IMR-90 (cell line): Measurements from ENCODE around the gene NOBOX. TPM values are rescaled to one million over a fixed set of nuclear protein-coding genes. Genes with fewer than 3 reads are reported as not detected.

Experiments used
- ATAC-seq: fragments of 200-7000 bp; cut with Tn5 transposase; 2 replicates; pipeline ENCODE4 v1.9.1; 2020; ENCODE audit warnings: low read depth, mild to moderate bottlenecking, moderate library complexity
- BruUV-seq: library from RNA; stranded (reverse); fragments of 400-500 nt; replicated peaks from 2 replicates; lab custom pipeline; 2021; lab: Mats Ljungman, UMichigan
- CTCF ChIA-PET: fragments of 300-600 bp; formaldehyde crosslinking; extraction: SDS; loops from one replicate; lab custom pipeline; 2021; ENCODE audit warnings: antibody characterized with exemption; lab: Yijun Ruan, JAX
- POLR2A ChIA-PET: fragments of 300-600 bp; sonication (Branson Sonifier 250); formaldehyde crosslinking; loops from one replicate; lab custom pipeline; 2022; ENCODE audit warnings: antibody characterized with exemption; ENCODE audit not compliant: unreplicated experiment; lab: Charles Lee
- DNase-seq: peaks from one replicate; pipeline ENCODE4 v3.0.0; 2013
- H2AFZ ChIP-seq: replicated peaks from 2 replicates; pipeline ENCODE3; 2013; ENCODE audit warnings: low read length, mild to moderate bottlenecking; ENCODE audit not compliant: poor library complexity
- H2AK5ac ChIP-seq: 2 replicates; pipeline ENCODE4 v1.6.1; 2013; ENCODE audit warnings: low read depth, low read length, inconsistent platforms
- H2AK9ac ChIP-seq: replicated peaks from 2 replicates; pipeline ENCODE3; 2013; ENCODE audit warnings: mild to moderate bottlenecking, low read depth, low read length, moderate library complexity; ENCODE audit not compliant: poor library complexity
- H2BK120ac ChIP-seq: 2 replicates; pipeline ENCODE4 v1.6.1; 2013; ENCODE audit warnings: low read depth, low read length, inconsistent platforms
- H2BK15ac ChIP-seq: 3 replicates; pipeline ENCODE4 v1.6.1; 2013; ENCODE audit warnings: low read depth, low read length, inconsistent platforms
- H2BK20ac ChIP-seq: 2 replicates; pipeline ENCODE4 v1.6.1; 2013; ENCODE audit warnings: low read depth, mild to moderate bottlenecking, inconsistent platforms, low read length, moderate library complexity
- H2BK5ac ChIP-seq: 2 replicates; pipeline ENCODE4 v1.6.1; 2013; ENCODE audit warnings: mild to moderate bottlenecking, low read depth, low read length, inconsistent platforms; ENCODE audit not compliant: poor library complexity, severe bottlenecking
- H3K14ac ChIP-seq: replicated peaks from 2 replicates; pipeline ENCODE4 v1.6.1; 2013; ENCODE audit warnings: low read depth, low read length, inconsistent platforms
- H3K18ac ChIP-seq: 2 replicates; pipeline ENCODE4 v1.6.1; 2013; ENCODE audit warnings: low read depth, low read length, control low read depth
- H3K23ac ChIP-seq: 2 replicates; pipeline ENCODE4 v1.6.1; 2013; ENCODE audit warnings: low read depth, low read length, inconsistent platforms
- H3K27ac ChIP-seq: 2 replicates; pipeline ENCODE4 v1.5.1; 2013; ENCODE audit warnings: mild to moderate bottlenecking, control low read depth, low read length; ENCODE audit not compliant: insufficient read depth
- H3K27me3 ChIP-seq: 2 replicates; pipeline ENCODE4 v1.6.1; 2013; ENCODE audit warnings: low read length; ENCODE audit not compliant: control insufficient read depth, insufficient read depth
- H3K36me3 ChIP-seq: 2 replicates; pipeline ENCODE4 v1.6.1; 2013; ENCODE audit warnings: low read length, mixed read lengths; ENCODE audit not compliant: control insufficient read depth, insufficient read depth
- H3K4ac ChIP-seq: 2 replicates; pipeline ENCODE4 v1.6.1; 2013; ENCODE audit warnings: low read depth, low read length, inconsistent platforms
- H3K4me1 ChIP-seq: 2 replicates; pipeline ENCODE4 v1.6.1; 2013; ENCODE audit warnings: low read length, mixed read lengths; ENCODE audit not compliant: control insufficient read depth, insufficient read depth
- H3K4me2 ChIP-seq: 2 replicates; pipeline ENCODE4 v1.6.1; 2013; ENCODE audit warnings: low read depth, mild to moderate bottlenecking, control low read depth, low read length, moderate library complexity
- H3K4me3 ChIP-seq: 2 replicates; pipeline ENCODE4 v1.5.1; 2013; ENCODE audit warnings: low read depth, mild to moderate bottlenecking, control low read depth, low read length, moderate library complexity; ENCODE audit not compliant: insufficient read depth
- H3K56ac ChIP-seq: 2 replicates; pipeline ENCODE4 v1.6.1; 2013; ENCODE audit warnings: low read length, inconsistent platforms; ENCODE audit not compliant: insufficient read depth; ENCODE audit errors: extremely low read depth
- H3K79me1 ChIP-seq, 2 experiments: 2 replicates each; pipeline ENCODE4 v1.6.1; 2013; ENCODE audit warnings: low read length in 2 of 2, inconsistent platforms in 1 of 2, low read depth in 1 of 2
- H3K9ac ChIP-seq: 2 replicates; pipeline ENCODE4 v1.6.1; 2013; ENCODE audit warnings: low read depth, low read length, control low read depth
- H3K9me1 ChIP-seq: 2 replicates; pipeline ENCODE4 v1.6.1; 2013; ENCODE audit warnings: low read length, inconsistent platforms; ENCODE audit not compliant: insufficient read depth
- H3K9me3 ChIP-seq: 2 replicates; pipeline ENCODE4 v1.6.1; 2013; ENCODE audit warnings: low read length; ENCODE audit not compliant: control insufficient read depth, insufficient read depth
- H4K20me1 ChIP-seq: 2 replicates; pipeline ENCODE4 v1.6.1; 2013; ENCODE audit warnings: low read length, inconsistent platforms; ENCODE audit not compliant: insufficient read depth
- H4K5ac ChIP-seq: 2 replicates; pipeline ENCODE4 v1.6.1; 2013; ENCODE audit warnings: mild to moderate bottlenecking, low read depth, low read length, control low read depth
- H4K8ac ChIP-seq, 2 experiments: 2 replicates each; pipeline ENCODE4 v1.6.1; 2013; ENCODE audit warnings: low read depth in 2 of 2, low read length in 2 of 2, control low read depth in 1 of 2, inconsistent platforms in 1 of 2
- H4K91ac ChIP-seq: 2 replicates; pipeline ENCODE4 v1.6.1; 2013; ENCODE audit warnings: low read depth, low read length, inconsistent platforms; ENCODE audit not compliant: insufficient read depth
- CEBPB ChIP-seq: IDR thresholded peaks from 2 replicates; pipeline ENCODE4 v1.6.1; 2012; ENCODE audit warnings: low read depth, low read length, improper control_type of control experiment
- CHD1 ChIP-seq: IDR thresholded peaks from 2 replicates; pipeline ENCODE4 v1.6.1; 2012; ENCODE audit warnings: low read depth, low read length, improper control_type of control experiment
- CTCF ChIP-seq: conservative IDR thresholded peaks from 2 replicates; pipeline ENCODE4 v1.5.1; 2012; ENCODE audit warnings: mild to moderate bottlenecking, low read depth, low read length, improper control_type of control experiment
- MXI1 ChIP-seq: IDR thresholded peaks from 2 replicates; pipeline ENCODE4 v1.6.1; 2012; ENCODE audit warnings: low read depth, mild to moderate bottlenecking, low read length, moderate library complexity, borderline replicate concordance
- RAD21 ChIP-seq: IDR thresholded peaks from 2 replicates; pipeline ENCODE4 v1.6.1; 2012; ENCODE audit warnings: low read length, improper control_type of control experiment
- WGBS, 2 experiments: methylation state at CpG; one replicate each; pipeline versions ENCODE4 v1.1.5 to v1.1.7; 2013; ENCODE audit warnings: missing lambda C conversion rate in 2 of 2; ENCODE audit not compliant: insufficient read length in 1 of 2; ENCODE audit errors: extremely low coverage in 2 of 2; 5-methylcytosine and 5-hydroxymethylcytosine counted together
- dilution Hi-C: fragments of 300-500 bp; cut with HindIII; formaldehyde crosslinking; loops from one replicate; pipeline ENCODE4 v1.14.3; 2018; ENCODE audit warnings: low sequenced_read_pairs; ENCODE audit not compliant: unreplicated experiment
- in situ Hi-C: fragments of 300-500 bp; cut with MboI; formaldehyde crosslinking; loops from 3 replicates; pipeline ENCODE4 v1.14.3; 2019; ENCODE audit warnings: low sequenced_read_pairs, inconsistent platforms, mixed read lengths
- intact Hi-C: fragments of 100-400 bp; cut with micrococcal nuclease; formaldehyde crosslinking; loops from 2 replicates; pipeline ENCODE4 v1.10.0; 2022
- polyA plus RNA-seq, 3 experiments: library from polyadenylated mRNA; depleted of rRNA; stranded (reverse); fragments of >200 nt; gene quantifications; 2 replicates each; pipeline ENCODE4 v1.2.3, GENCODE V29; 2012; ENCODE audit warnings: low replicate concordance in 1 of 3
- total RNA-seq: library from RNA; depleted of rRNA; stranded (reverse); fragments of >200 nt; gene quantifications from 2 replicates; pipeline ENCODE4 v1.2.3, GENCODE V29; 2012

The NOBOX gene
- total and polyA plus RNA-seq, 2 of the 4 experiments (the other 2 are of a cell fraction): not detected

- no TSS peak for BruUV-seq
- H3K4me2 ChIP-seq: no peak overlapping the region
- dilution Hi-C loops: no loop called here
Measured at GRCh38 chr7:144414815-144415214, 11.3 kb upstream of the NOBOX start.

More at GRCh38 chr7:144414815-144415214, 11.3 kb upstream of the NOBOX start:
- H2AK9ac ChIP-seq: no peak overlapping the region
- no peak overlapping the region for H2AFZ ChIP-seq
- no peak overlapping the region for H3K27ac ChIP-seq
- intact Hi-C loops: no loop called here
- in situ Hi-C loops: no loop called here
- no peaks in the 10 kb centered on the region for H3K36me3 ChIP-seq
- ATAC-seq: no peak
- H3K23ac ChIP-seq: no peak overlapping the region
- no peaks in the 10 kb centered on the region for H3K79me1 ChIP-seq
- no peak overlapping the region for H3K4me3 ChIP-seq
- ChIA-PET POLR2A (no interaction called here), CTCF (no interaction called here)
- H3K14ac ChIP-seq: no peak overlapping the region
- no peak overlapping the region for H3K18ac ChIP-seq
- no peak overlapping the region for H2BK15ac ChIP-seq
- WGBS, 2 experiments: no CpG with 5 or more reads among the region's 3 CpGs
- no peak overlapping the region for H2BK5ac ChIP-seq
- no peak overlapping the region for H2BK120ac ChIP-seq
- H3K9me3 ChIP-seq: no peaks in the 10 kb centered on the region
- no peak overlapping the region for H2BK20ac ChIP-seq
- H4K91ac ChIP-seq: no peak overlapping the region
- H3K9me1 ChIP-seq: no peaks in the 10 kb centered on the region
- H3K9ac ChIP-seq: no peak overlapping the region
- peak; percentile 43 for TF ChIP-seq CEBPB
- TF ChIP-seq RAD21: no peak
- TF ChIP-seq CHD1: no peak
- no peak for TF ChIP-seq MXI1
- TF ChIP-seq CTCF: no peak
- H2AK5ac ChIP-seq: no peak overlapping the region
- DNase-seq: no peak
- no peaks in the 10 kb centered on the region for H3K27me3 ChIP-seq
- no peak overlapping the region for H3K4ac ChIP-seq
- no peaks in the 10 kb centered on the region for H3K4me1 ChIP-seq
- no peak overlapping the region for H4K5ac ChIP-seq
- no peaks in the 10 kb centered on the region for H4K20me1 ChIP-seq
- no peak overlapping the region for H3K56ac ChIP-seq
- no peak overlapping the region for H4K8ac ChIP-seq
